ENCODE data around the gene CFAP74. TPM values are rescaled to one million over a fixed set of nuclear protein-coding genes. Genes with fewer than 3 reads are reported as not detected.

Gene CFAP74
- total RNA-seq, 8 experiments from 2014 or later = 0.22 to 3.7 (median 0.46) TPM; not detected in 1

- 17 to 100% (median 92%) methylated on average over 1 to 3 of the region's 6 CpGs; no CpG with 5 or more reads in 7 of the 10 experiments for WGBS, 10 experiments
- in situ Hi-C loops (cut with MboI; ENCODE audit: low pct_unique_long_range_greater_than_20kb in 2 of 9, low sequenced_read_pairs in 9 of 9, unreplicated experiment in 9 of 9) = loop anchor here in 1 of 9 experiments (25.0 kb wide), 1 partner anchor 159 kb away; no protein-coding TSS in a partner anchor
- Histone ChIP-seq H3K4me1 (replicated peaks in 1 of 2) (peaks cover 11 to 26% of the 10 kb centered on the region in 2 donors), H3K27ac (no peak overlapping the region), H3K4me3 (no peak overlapping the region)
- ATAC-seq (replicated peaks in 6 of 8) = no peak
Measured at GRCh38 chr1:1921459-1921862, 82.1 kb downstream of the CFAP74 start.

GRCh38 chr1:1920608-1921458 is 82.8 kb downstream of the CFAP74 start:
- WGBS, 10 experiments = 60 to 95% (median 93%) methylated on average over 1 to 14 of the region's 27 CpGs; no CpG with 5 or more reads in 5 of the 10 experiments
- ATAC-seq (replicated peaks in 6 of 8) = no peak
- Histone ChIP-seq H3K4me3 (no peak overlapping the region), H3K4me1 (replicated peaks in 1 of 2) (peaks cover 10 to 24% of the 10 kb centered on the region in 2 donors), H3K27ac (no peak overlapping the region)
- in situ Hi-C loops (cut with MboI; ENCODE audit: low pct_unique_long_range_greater_than_20kb in 2 of 9, low sequenced_read_pairs in 9 of 9, unreplicated experiment in 9 of 9) = loop anchor here in 1 of 9 experiments (25.0 kb wide), 1 partner anchor 159 kb away; no protein-coding TSS in a partner anchor

- WGBS, 10 experiments = 50 to 100% (median 90%) methylated on average over 1 to 2 of the region's 6 CpGs; no CpG with 5 or more reads in 6 of the 10 experiments
- Histone ChIP-seq H3K4me1 (replicated peaks in 1 of 2) (peaks cover 5 to 21% of the 10 kb centered on the region in 2 donors), H3K27ac (peak overlapping the region in 1 of 2 donors; percentile 3), H3K4me3 (peak overlapping the region in 2 of 5 donors; percentile 19 to 21)
- in situ Hi-C loops (cut with MboI; ENCODE audit: low pct_unique_long_range_greater_than_20kb in 2 of 9, low sequenced_read_pairs in 9 of 9, unreplicated experiment in 9 of 9) = loop anchor here in 1 of 9 experiments (25.0 kb wide), 1 partner anchor 158 kb away; no protein-coding TSS in a partner anchor
- ATAC-seq (replicated peaks in 6 of 8) = no peak
Measured at GRCh38 chr1:1920057-1920607, 83.5 kb downstream of the CFAP74 start.

- in situ Hi-C loops (cut with MboI; ENCODE audit: low pct_unique_long_range_greater_than_20kb in 2 of 9, low sequenced_read_pairs in 9 of 9, unreplicated experiment in 9 of 9) = loop anchor here in 1 of 9 experiments (25.0 kb wide), 1 partner anchor 157 kb away; no protein-coding TSS in a partner anchor
- WGBS, 10 experiments = 7 to 22% (median 16%) methylated on average over 3 to 9 of the region's 62 CpGs; no CpG with 5 or more reads in 7 of the 10 experiments
Measured at GRCh38 chr1:1919304-1920056, 84.1 kb downstream of the CFAP74 start.

GRCh38 chr1:1918901-1919303 is 84.7 kb downstream of the CFAP74 start, which contains the start of gene TMEM52:
TMEM52 (minus strand) TSS chr1:1919279; CDS start chr1:1919265, 14 bp downstream.
- H3K4me3 ChIP-seq = peak within 1 kb of the TSS; percentile 33 to 43 (median 39)
- WGBS, 10 experiments = 7% methylated on average over 3 of the region's 44 CpGs; no CpG with 5 or more reads in 9 of the 10 experiments
- H3K4me1 ChIP-seq (replicated peaks in 1 of 2) = peaks cover 9 to 31% of the 10 kb centered on the region in 2 donors
- ATAC-seq (replicated peaks in 6 of 8) = peak in 6 of 8 experiments; percentile 59 to 74 (median 72)
- H3K27ac ChIP-seq = peak within 1 kb of the TSS in 1 of 2 donors; percentile 5
- in situ Hi-C loops (cut with MboI; ENCODE audit: low pct_unique_long_range_greater_than_20kb in 2 of 9, low sequenced_read_pairs in 9 of 9, unreplicated experiment in 9 of 9) = loop anchor here in 1 of 9 experiments (25.0 kb wide), 1 partner anchor 157 kb away; no protein-coding TSS in a partner anchor

More at GRCh38 chr1:1919304-1920056, 84.1 kb downstream of the CFAP74 start:
- peak overlapping the region in 1 of 2 donors; percentile 3 for H3K27ac ChIP-seq
- H3K4me3 ChIP-seq = peak overlapping the region; percentile 33 to 43 (median 39)
- peak; percentile 77 to 92 (median 81) for ATAC-seq (replicated peaks in 6 of 8)
- H3K4me1 ChIP-seq (replicated peaks in 1 of 2) = peaks cover 7 to 26% of the 10 kb centered on the region in 2 donors

- Histone ChIP-seq H3K4me1 (replicated peaks in 1 of 2) (peaks cover 9 to 31% of the 10 kb centered on the region in 2 donors), H3K4me3 (peak overlapping the region; percentile 33 to 43 (median 39)), H3K27ac (peak overlapping the region in 1 of 2 donors; percentile 5)
- ATAC-seq (replicated peaks in 6 of 8) = peak in 3 of 8 experiments; percentile 0 to 1 (median 0)
- 40 to 100% (median 59%) methylated on average over 1 to 20 of the region's 46 CpGs; no CpG with 5 or more reads in 7 of the 10 experiments for WGBS, 10 experiments
- in situ Hi-C loops (cut with MboI; ENCODE audit: low pct_unique_long_range_greater_than_20kb in 2 of 9, low sequenced_read_pairs in 9 of 9, unreplicated experiment in 9 of 9) = loop anchor here in 1 of 9 experiments (25.0 kb wide), 1 partner anchor 156 kb away; no protein-coding TSS in a partner anchor
Measured at GRCh38 chr1:1917995-1918900, 85.3 kb downstream of the CFAP74 start.

- ATAC-seq (replicated peaks in 6 of 8) = no peak
- Histone ChIP-seq H3K4me3 (no peak overlapping the region), H3K4me1 (replicated peaks in 1 of 2) (peaks cover 9 to 27% of the 10 kb centered on the region in 2 donors), H3K27ac (no peak overlapping the region)
- in situ Hi-C loops (cut with MboI; ENCODE audit: low pct_unique_long_range_greater_than_20kb in 2 of 9, low sequenced_read_pairs in 9 of 9, unreplicated experiment in 9 of 9) = loop anchor here in 1 of 9 experiments (25.0 kb wide), 1 partner anchor 155 kb away; no protein-coding TSS in a partner anchor
- 82 to 100% (median 87%) methylated on average over 1 to 10 of the region's 14 CpGs; no CpG with 5 or more reads in 7 of the 10 experiments for WGBS, 10 experiments
Measured at GRCh38 chr1:1917304-1917976, 86.1 kb downstream of the CFAP74 start.

GRCh38 chr1:1916851-1917251 is 86.7 kb downstream of the CFAP74 start:
- Histone ChIP-seq H3K4me3 (no peak overlapping the region), H3K4me1 (replicated peaks in 1 of 2) (peaks cover 9 to 27% of the 10 kb centered on the region in 2 donors), H3K27ac (no peak overlapping the region)
- ATAC-seq (replicated peaks in 6 of 8) = no peak
- 65 to 70% methylated on average over 2 to 4 of the region's 19 CpGs; no CpG with 5 or more reads in 8 of the 10 experiments for WGBS, 10 experiments
- in situ Hi-C loops (cut with MboI; ENCODE audit: low pct_unique_long_range_greater_than_20kb in 2 of 9, low sequenced_read_pairs in 9 of 9, unreplicated experiment in 9 of 9) = loop anchor here in 1 of 9 experiments (25.0 kb wide), 1 partner anchor 155 kb away; no protein-coding TSS in a partner anchor

- no peak for ATAC-seq (replicated peaks in 6 of 8)
- WGBS, 10 experiments = 83 to 90% (median 89%) methylated on average over 2 to 8 of the region's 23 CpGs; no CpG with 5 or more reads in 6 of the 10 experiments
- Histone ChIP-seq H3K27ac (no peak overlapping the region), H3K4me3 (no peak overlapping the region), H3K4me1 (replicated peaks in 1 of 2) (peaks cover 9 to 27% of the 10 kb centered on the region in 2 donors)
- in situ Hi-C loops (cut with MboI; ENCODE audit: low pct_unique_long_range_greater_than_20kb in 2 of 9, low sequenced_read_pairs in 9 of 9, unreplicated experiment in 9 of 9) = loop anchor here in 1 of 9 experiments (25.0 kb wide), 1 partner anchor 154 kb away; no protein-coding TSS in a partner anchor
Measured at GRCh38 chr1:1915911-1916840, 87.4 kb downstream of the CFAP74 start.

Data from motor neuron (in vitro differentiated cells).